Activated CD8-positive, alpha-beta memory T cell treated with anti-CD3 and anti-CD28 coated beads, Interleukin-2, amount 50 U/mL, for 24 hours (primary cell): ENCODE results near the gene NMNAT2.

Experiments used
- DNase-seq: peaks from one replicate; pipeline ENCODE4 v3.0.0-alpha.2; 2020; ENCODE audit errors: extremely low read depth

The NMNAT2 gene

DNA sequence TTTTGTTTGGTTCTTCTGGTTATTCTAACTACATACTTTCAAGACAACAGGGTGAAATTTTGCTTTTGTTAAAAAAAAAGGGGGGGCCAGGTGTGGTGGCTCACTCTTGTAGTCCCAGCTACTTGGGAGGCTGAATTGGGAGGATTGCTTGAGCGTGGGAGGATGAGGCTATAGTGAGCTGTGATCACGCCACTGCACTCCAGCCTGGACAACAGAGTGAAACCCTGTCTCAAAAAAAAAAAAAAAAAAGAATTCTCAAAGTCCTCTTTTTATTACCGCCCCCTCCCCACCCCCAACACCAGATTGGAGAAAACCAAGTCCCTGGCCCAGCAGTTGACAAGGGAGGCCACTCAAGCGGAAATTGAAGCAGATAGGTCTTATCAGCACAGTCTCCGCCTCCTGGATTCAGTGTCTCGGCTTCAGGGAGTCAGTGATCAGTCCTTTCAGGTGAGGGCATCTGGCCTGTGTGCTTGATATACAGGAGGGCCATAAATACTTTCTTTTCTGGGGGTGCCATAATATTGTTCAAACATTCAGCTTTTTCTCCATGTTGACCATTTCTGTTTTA lies 181.9 kb downstream of the NMNAT2 start:
- no peak for DNase-seq

DNA sequence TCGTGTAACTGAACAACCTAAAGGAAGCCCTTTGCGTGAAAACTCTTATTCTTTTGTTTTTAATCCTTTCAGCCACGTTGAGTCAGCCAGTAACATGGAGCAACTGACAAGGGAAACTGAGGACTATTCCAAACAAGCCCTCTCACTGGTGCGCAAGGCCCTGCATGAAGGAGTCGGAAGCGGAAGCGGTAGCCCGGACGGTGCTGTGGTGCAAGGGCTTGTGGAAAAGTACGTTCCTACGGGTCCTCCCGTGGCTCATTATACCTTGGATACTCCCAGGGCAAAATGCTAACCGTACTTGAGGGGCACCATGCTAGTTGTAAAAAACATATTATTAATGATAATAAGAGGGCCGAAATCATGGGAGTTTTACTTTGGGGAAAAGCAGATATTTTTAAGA lies 182.7 kb downstream of the NMNAT2 start:
- DNase-seq, result no peak

- DNase-seq, result no peak
Measured at GRCh38 chr1:183234660-183235476, 183.3 kb downstream of the NMNAT2 start.

- DNase-seq, result no peak
Measured at GRCh38 chr1:183233113-183233512, 185.1 kb downstream of the NMNAT2 start.

GRCh38 chr1:183231545-183231944 lies 186.6 kb downstream of the NMNAT2 start:
- DNase-seq, result no peak

DNA sequence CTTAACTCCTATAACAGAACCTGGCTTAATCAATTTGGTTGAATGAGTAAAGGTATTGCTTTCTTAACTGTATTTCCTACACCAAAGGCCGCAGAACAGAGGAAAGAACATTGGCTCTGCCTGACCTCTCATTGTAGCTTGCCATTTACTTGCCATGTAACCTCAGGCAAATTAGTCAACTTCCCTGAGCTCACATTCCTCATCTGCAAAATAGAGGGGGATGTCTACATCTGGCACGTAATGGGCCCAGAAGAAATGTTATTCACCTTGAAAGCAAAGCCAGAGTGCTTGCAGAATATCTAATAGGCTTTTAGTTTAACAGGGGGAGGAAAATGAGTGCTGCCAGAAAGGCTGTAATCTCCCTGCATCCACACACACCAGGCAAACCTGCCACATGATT lies 187.8 kb downstream of the NMNAT2 start:
- DNase-seq, result no peak

- no peak for DNase-seq
Measured at GRCh38 chr1:183228347-183229220, 189.6 kb downstream of the NMNAT2 start.

GRCh38 chr1:183227422-183228346 lies 190.5 kb downstream of the NMNAT2 start:
- DNase-seq, result no peak

- DNase-seq, result no peak
Measured at GRCh38 chr1:183226963-183227362, 191.2 kb downstream of the NMNAT2 start.

GRCh38 chr1:183226361-183226760 lies 191.8 kb downstream of the NMNAT2 start:
- DNase-seq, result no peak

DNA sequence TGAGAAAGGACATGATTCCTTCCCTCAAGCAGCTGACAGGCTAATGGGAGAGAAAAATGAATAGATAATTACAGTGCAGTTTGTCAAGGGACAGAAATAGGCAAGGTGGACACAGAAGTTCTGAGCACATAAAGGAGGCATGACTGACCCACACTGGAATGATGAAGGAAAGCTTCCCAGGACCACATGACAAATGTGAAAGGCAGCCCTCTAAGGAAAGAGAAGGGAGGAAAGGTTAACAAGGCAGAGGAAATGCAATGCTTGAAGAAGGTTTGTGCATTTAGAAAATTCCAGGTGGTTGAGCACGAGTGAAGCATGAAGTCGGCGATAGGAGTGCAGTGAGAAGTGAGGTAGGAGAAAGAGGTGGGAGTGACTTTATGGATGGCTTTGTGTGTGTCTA lies 194.7 kb downstream of the NMNAT2 start:
- no peak for DNase-seq

- no peak for DNase-seq
Measured at GRCh38 chr1:183222909-183223308, 195.3 kb downstream of the NMNAT2 start.

DNA sequence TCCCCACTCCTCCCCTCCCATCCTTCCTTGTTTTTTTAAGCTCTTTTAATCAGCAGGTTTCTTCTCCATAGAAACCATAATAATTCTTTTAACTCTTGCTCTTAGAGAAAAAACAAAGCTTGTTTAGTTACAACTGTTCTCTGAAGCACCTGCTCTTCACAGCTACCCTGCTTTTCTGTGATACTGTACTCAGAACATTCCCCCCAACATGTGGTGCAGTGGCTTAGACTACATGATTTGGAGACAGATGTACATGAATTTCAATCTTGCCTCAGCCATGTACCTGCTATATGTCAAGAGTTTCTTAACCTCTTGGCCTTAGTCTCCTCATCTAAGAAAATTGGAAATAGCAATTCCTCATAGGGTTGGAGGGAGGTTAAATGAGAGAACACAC lies 198.6 kb downstream of the NMNAT2 start:
- DNase-seq, result no peak

GRCh38 chr1:183218971-183219615 lies 199.1 kb downstream of the NMNAT2 start:
- DNase-seq, result no peak

DNA sequence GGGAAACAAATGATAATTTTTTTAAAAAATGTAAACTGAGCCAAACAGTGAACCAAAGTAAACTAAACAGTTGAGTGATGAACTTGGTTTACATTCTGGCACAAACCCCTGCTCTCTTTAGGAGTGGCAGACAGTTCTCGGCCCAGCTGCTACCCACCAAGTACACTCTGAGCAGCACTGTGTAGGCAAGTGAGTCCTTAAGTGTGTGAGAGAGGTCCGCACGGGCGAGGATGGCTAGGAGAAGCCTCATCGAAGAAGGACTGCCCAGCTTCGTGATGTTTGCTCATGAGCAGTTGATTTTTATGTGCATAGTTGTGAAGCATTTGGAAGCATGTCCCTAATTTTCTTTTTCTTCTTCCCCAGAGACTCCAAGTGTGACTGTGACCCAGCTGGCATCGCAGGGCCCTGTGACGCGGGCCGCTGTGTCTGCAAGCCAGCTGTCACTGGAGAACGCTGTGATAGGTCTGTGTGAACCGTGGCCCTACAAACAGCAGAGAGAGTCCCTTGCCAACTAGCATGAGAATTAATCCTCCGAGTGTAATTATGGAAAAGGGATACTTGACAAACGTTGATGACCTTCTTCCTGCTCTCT lies 200.1 kb downstream of the NMNAT2 start:
- DNase-seq, result no peak

DNA sequence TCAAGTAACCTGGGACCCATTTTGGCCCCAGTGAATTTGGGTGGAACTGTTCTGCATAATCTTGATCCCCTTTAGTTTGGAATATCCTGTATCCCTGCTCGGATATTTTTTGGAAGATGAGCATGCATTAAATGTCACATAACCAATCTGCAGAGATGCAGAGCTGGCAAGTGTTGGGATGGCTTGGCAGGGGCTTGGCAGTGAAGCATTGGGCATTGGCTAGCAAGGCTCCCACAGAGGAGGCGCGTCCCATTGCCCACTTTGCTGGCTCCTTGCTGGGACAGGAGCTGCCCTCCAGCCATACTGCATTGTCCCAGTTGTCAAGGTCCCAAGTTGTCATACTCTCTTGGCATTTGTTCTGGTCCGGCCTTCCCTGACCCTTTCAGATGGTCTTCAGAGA lies 202.2 kb downstream of the NMNAT2 start:
- DNase-seq, result no peak

DNA sequence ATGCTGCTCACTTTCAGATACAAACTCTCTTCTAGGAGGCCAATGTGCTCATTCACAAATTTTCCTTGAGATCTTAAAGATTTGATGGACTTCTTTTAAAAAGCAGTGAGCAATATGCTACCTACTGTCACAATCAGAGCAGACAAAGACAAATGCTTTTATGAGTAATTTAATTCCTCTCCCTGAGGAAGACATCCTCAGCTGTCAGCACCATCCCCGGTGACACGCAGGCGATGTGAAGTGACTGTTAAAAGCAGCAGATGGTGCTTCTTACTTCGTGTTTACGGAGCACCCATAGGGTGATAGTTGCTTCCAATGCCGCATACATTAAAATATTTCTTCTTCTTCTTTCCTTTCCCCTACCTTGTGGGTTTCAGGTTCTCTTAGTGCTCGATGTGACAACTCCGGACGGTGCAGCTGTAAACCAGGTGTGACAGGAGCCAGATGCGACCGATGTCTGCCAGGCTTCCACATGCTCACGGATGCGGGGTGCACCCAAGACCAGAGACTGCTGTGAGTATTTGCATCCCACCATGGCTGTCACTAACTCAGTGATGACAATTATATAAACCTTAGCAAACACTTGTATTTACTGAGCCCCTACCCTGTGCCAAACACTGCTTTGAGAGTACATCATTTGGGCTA lies 203.0 kb downstream of the NMNAT2 start:
- no peak for DNase-seq

- DNase-seq, result no peak
Measured at GRCh38 chr1:183214021-183214970, 203.9 kb downstream of the NMNAT2 start.

DNA sequence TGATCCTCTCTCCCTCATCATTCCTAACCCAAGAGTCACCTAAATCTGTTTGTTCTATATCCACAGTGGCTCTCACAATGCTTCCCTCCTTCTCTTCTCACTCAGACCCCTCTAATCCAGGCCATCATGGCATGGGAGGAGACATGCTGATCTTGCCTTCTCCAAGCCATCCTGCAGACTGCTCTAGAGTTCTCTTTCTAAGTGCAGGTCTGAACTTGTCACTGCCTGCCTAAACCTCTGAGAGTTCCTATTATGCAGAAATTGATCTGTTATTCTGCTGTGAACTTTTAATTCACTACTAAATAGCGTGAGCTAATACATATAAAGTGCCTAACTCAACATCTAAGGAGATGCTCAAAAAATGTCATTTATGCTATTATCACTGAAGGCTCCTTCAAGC lies 205.3 kb downstream of the NMNAT2 start:
- no peak for DNase-seq
